GM12878 (cell line): ENCODE measurements around the gene DPYSL4.
"Not testable (repeated sequence)": the region's sequence is repeated elsewhere in the genome, so short reads cannot be mapped to it uniquely, and the experiment has no call there.

Experiments used
- CTCF ChIP-seq, 3 experiments: IDR thresholded peaks in 2 of 3; conservative IDR thresholded peaks in 1 of 3; 2 replicates each; pipeline ENCODE4 v1.5.1; 2011; ENCODE audit warnings: low read depth in 3 of 3, low read length in 3 of 3, mild to moderate bottlenecking in 3 of 3, control low read depth in 2 of 3, moderate library complexity in 2 of 3, inconsistent platforms in 1 of 3, mixed read lengths in 1 of 3; ENCODE audit not compliant: control insufficient read depth in 2 of 3, insufficient read depth in 1 of 3; ENCODE audit errors: extremely low read depth in 1 of 3
- EGR1 ChIP-seq, 2 experiments: IDR thresholded peaks; 1 replicate in 1 of 2; 2 replicates in 1 of 2; pipeline ENCODE4 v1.6.1; 2011 to 2012; ENCODE audit warnings: low read depth in 2 of 2, low read length in 2 of 2, borderline replicate concordance in 1 of 2, mild to moderate bottlenecking in 1 of 2, moderate library complexity in 1 of 2
- EZH2 ChIP-seq: IDR thresholded peaks from 2 replicates; pipeline ENCODE4 v1.6.1; 2012; ENCODE audit warnings: low read depth, mild to moderate bottlenecking, control low read depth, inconsistent platforms, low read length, borderline replicate concordance; ENCODE audit not compliant: control insufficient read depth
- FOS ChIP-seq: IDR thresholded peaks from 3 replicates; pipeline ENCODE4 v1.6.1; 2011; ENCODE audit warnings: borderline replicate concordance; ENCODE audit not compliant: insufficient read length; ENCODE audit errors: extremely low read depth
- GABPA ChIP-seq: IDR thresholded peaks from 2 replicates; pipeline ENCODE4 v1.6.1; 2014; ENCODE audit warnings: antibody characterized with exemption, low read depth, mild to moderate bottlenecking, inconsistent platforms
- MYC ChIP-seq: IDR thresholded peaks from 2 replicates; pipeline ENCODE4 v1.6.1; 2011; ENCODE audit warnings: mild to moderate bottlenecking, low read length, moderate library complexity, inconsistent platforms; ENCODE audit not compliant: insufficient read depth, insufficient replicate concordance, insufficient read length, severe bottlenecking
- NRF1 ChIP-seq: conservative IDR thresholded peaks from 2 replicates; pipeline ENCODE4 v1.6.1; 2011; ENCODE audit warnings: mild to moderate bottlenecking, low read depth, low read length, improper control_type of control experiment
- POLR2A ChIP-seq: IDR thresholded peaks from 2 replicates; pipeline ENCODE4 v1.6.1; 2011; ENCODE audit warnings: low read depth, mild to moderate bottlenecking, low read length
- POLR2AphosphoS5 ChIP-seq: IDR thresholded peaks from 2 replicates; pipeline ENCODE4 v1.6.1; 2011; ENCODE audit warnings: mild to moderate bottlenecking, low read length, inconsistent platforms
- REST ChIP-seq: IDR thresholded peaks from 2 replicates; pipeline ENCODE4 v1.6.1; 2012; ENCODE audit warnings: mild to moderate bottlenecking, low read depth, low read length
- TCF7 ChIP-seq: IDR thresholded peaks from 2 replicates; pipeline ENCODE4 v1.6.1; 2014; ENCODE audit warnings: antibody characterized with exemption, borderline replicate concordance
- USF2 ChIP-seq: IDR thresholded peaks from 2 replicates; pipeline ENCODE4 v1.6.1; 2011; ENCODE audit warnings: low read depth, low read length, improper control_type of control experiment, borderline replicate concordance

GRCh38 chr10:132160231-132160630 lies 26.5 kb upstream of the DPYSL4 start:
- TF ChIP-seq POLR2A; USF2; EZH2; REST; EGR1 (IDR thresholded peaks at IDR 0.05; ENCODE audit: borderline replicate concordance in 1 of 2, low read depth in 2 of 2, low read length in 2 of 2); CTCF (IDR thresholded peaks at IDR 0.05 in 2 of 3, conservative IDR thresholded peaks at IDR 0.05 in 1 of 3; ENCODE audit: control insufficient read depth in 2 of 3, extremely low read depth in 1 of 3, insufficient read depth in 1 of 3, low read depth in 3 of 3, low read length in 3 of 3); POLR2AphosphoS5; MYC; GABPA; NRF1; FOS; TCF7: not testable (repeated sequence)
